Skin of body (tissue), 2 donors: Measurements from ENCODE around the gene SNRNP40. TPM values are rescaled to one million over a fixed set of nuclear protein-coding genes. Genes with fewer than 3 reads are reported as not detected.

Source experiments
- DNase-seq: peaks from one replicate; lab custom pipeline; 2025; lab: John Stamatoyannopoulos, UW
- total RNA-seq: library from RNA; depleted of rRNA; stranded (reverse); fragments of >200 nt; gene quantifications from one replicate; pipeline ENCODE4 v1.2.3, GENCODE V29; 2014

Gene SNRNP40
- total RNA-seq, result 88.5 TPM

DNA sequence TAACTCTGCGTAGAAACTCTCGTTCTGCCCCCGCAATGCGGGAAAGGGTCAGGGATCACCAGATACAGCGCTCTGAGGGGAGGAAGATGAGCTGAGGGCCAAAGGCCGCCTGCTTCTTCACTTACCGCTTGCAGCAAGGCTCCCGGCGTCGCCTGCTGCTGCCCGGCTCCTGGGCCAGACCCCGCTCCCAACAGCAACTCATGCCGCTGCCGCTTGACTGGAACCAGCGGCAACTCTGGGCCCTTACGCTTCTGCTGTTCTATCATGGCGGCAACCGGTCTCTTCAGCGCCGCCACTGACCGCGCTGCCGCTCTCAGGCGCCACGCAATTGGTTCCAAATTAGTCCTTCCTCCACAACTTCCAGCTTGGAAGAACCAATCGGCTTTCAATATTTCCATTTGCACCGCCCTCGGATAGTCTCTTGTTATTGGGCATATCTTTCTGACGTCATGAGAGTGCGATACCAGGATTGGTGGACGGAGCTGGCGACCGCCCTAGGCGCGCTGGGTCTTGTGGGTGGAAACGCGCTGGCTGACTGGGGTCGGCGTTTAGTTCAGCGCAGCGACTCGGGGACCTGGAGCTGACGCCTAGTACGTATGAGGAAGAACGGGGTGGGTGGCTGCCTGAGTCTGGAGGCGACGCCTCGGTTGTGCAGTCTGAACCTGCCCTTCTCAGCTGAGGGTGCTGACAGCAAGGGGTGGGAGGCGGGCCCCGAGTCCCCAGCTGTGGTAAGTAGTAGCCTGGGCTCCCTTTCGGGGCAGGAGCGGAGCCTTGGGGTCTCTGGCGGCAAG, at the start of gene SNRNP40, which contains the start of gene ZCCHC17:
Gene SNRNP40 (minus strand): TSS at position 303 of the 791 bp plus-strand sequence. CDS start 37 bp downstream, at position 266.
Gene ZCCHC17 (plus strand): TSS at position 547 of the 791 bp plus-strand sequence. CDS start 13,067 bp downstream, outside the sequence.
- peak; percentile 99 for DNase-seq

DNA sequence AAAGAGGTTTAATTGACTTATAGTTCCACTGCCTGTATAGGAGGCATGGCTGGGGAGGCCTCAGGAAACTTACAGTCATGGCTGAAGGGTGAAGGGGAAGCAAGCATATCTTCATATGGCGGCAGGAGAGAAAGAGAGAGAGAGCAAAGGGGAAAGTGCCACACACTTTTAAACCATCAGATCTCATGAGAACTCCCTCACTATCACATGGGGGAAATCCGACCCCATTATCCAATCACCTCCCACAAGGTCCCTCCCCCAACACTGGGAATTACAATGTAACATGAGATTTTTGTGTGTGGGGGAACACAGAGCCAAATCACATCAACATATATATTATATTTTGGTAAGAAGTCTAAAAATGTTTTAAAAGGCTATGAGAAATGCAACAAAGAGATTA, 49.0 kb upstream of the SNRNP40 start:
- no peak for DNase-seq

DNA sequence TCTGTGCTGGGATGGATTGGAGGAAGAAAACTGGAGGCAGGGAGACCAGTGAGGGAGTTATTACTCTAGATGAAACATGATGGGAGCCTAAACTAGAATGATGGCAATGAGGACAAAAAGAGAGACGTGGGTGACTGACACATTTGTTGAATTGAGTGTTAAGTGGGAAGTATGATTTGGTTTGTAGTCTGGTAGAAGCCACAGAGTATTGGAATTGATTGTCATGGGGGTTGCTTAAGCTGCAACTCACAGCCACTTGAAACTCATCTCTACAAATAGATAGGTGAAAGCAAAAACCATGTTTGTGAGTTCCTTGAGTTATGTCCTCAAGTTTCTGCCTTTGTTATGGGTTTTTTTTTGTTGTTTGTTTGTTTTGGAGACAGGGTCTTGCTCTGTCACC, 47.9 kb upstream of the SNRNP40 start:
- no peak for DNase-seq

DNA sequence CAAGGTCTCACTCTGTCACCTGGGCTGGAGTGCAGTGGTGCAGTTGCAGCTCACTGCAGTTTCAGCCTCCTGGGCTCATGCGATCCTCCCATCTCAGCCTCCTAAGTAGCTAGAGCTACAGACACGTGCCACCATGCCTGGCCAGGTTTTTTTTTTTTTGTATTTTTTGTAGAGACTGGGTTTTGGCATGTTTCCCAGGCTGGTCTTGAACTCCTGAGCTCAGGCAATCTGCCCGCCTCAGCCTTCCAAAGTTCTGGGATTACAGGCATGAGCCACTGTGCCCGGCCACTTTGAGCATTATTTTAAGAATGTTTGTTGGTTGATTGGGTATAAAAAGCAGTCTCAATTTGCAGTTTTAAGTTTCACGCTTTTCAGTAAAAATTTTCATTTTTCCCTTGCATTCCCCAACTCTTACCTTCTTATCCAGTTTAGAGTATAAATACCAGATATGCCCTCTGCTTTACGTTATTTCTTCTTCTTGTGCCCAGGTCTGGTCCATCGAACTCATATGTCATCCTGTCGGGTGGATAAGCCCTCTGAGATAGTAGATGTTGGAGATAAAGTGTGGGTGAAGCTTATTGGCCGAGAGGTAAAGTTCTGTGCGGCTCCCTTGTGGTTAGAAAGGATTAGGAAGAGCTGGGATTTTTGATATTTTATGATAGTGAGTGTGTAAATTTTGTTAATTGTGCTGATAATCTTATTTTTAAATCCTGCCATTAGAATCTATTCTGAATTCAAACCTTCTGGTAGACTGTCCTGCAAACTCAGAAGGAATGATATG, 40.3 kb upstream of the SNRNP40 start:
- DNase-seq, result no peak

DNA sequence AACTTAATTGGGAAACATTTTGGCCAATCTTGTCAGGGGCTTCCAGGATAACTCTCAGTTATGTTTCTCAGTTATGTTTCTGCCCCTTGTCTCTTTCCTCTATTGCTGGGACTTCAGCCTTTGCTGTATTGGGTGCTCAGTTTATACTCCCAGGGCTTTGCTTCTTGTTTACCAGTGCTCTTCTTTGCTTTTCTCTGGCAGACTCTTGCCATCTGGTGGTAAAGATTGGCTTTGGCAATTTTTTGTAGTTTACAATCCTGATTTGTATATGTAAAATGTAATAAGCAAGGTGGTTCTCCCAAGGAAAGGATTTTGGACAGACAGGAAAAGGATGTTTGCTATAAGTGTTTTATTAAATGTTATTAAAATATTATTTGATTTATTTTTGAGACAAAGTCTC, 38.4 kb upstream of the SNRNP40 start:
- no peak for DNase-seq

DNA sequence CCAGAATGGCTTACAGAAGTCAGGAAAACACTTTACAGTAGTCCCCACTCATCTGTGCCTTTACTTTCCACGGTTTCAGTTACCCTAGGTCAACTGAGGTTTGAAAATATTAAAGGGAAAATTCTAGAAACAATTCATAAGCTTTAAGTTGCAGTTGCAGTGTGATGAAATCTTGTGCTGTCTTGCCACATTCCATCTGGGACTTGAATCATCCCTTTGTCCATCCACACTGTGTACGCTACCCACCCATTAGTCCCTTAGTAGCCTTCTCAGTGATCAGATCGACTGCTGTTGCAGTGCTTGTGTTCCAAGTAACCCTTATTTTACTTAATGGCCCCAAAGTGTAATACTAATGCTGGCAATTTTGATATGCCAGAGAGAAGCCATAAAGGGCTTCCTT, 30.8 kb upstream of the SNRNP40 start:
- no peak for DNase-seq

DNA sequence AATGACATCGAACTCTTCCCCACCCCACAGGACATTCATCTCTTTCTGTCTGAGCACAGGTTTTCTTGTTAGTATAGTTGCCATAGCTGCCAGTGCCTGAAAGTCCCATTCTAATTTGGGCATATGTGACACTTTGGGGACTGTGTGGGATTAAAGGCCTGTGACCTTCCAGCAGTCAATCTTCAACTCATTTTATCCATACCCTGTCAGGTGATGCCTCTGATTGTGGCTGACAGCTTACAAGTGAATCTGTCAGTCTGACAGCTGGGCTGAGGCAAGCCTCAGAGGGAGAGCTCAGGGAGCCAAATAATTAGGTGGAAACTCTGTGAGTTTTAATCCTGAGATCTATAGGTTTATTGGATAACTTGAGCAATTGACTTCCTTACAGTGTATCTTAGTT, 29.9 kb upstream of the SNRNP40 start:
- DNase-seq, result no peak

DNA sequence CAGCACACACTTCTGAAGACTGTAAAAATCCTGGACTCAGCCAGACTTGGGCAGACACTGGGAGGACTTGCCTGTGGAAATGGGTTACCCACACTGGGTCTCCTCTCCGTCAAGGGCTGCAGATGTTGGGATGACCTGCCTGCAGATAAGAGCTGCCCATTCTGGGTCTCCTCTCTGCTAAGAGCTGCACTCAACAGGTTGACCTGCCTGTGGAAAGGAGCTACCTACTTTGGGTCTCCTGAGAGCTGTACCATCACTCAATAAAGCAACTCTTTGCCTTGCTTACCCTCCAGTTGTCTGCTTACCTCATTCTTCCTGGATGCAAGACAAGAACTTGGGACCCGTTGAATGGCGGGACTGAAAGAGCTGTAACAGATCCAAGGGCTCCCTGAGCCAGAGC, 28.4 kb upstream of the SNRNP40 start:
- DNase-seq, result no peak

DNA sequence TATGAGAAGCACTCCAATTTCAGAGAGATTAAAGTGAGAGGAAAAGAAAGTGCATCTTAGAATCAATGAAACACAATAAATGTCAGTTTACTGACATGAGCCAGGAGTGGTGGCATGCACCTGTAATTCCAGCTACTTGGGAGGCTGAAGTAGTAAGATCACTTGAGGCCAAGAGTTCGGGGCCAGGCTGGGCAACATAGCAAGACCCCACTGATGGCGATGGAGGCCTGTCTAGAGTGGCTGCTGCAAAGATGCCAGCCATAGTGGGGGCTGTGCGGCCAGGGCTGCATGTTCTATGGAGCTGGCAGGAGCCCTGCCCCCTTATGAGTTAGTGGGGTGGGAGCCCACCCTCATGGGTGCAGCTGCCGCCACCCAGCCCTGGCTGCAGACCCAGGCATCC, 27.5 kb upstream of the SNRNP40 start:
- DNase-seq, result no peak

DNA sequence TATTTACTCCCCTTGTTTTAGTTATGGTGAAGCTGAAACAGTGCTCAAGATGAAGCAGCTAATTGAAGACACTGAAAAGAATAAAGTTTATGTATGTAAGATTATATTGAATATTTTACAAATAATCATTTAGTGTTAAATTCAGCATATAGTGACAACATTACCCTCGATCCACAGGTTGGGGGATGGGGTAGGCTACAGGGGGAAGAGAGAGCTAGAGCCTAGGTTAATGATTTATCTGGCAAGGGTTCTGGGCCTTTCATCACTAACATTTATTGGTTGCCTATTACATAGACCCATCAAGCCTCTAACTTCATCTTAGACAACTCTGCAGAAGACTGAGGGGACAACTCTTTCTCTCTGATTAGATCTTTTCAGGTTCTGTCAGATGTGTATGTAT, 21.6 kb upstream of the SNRNP40 start:
- no peak for DNase-seq

DNA sequence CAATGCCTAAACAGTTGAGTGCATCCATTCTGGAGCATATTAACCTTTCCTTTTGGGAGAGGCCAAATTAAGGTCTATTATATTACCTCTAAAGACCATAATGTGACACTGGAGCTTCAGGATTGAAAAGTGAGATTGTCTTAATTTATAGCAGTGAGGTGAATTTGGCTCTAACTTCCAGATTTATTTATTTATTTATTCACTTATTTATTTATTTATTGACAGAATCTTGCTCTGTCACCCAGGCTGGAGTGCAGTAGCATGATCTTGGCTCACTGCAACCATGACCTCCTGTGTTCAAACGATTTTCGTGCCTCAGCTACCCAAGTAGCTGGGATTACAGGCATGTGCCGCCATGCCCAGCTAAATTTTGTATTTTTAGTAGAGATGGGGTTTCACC, 19.3 kb upstream of the SNRNP40 start:
- no peak for DNase-seq

DNA sequence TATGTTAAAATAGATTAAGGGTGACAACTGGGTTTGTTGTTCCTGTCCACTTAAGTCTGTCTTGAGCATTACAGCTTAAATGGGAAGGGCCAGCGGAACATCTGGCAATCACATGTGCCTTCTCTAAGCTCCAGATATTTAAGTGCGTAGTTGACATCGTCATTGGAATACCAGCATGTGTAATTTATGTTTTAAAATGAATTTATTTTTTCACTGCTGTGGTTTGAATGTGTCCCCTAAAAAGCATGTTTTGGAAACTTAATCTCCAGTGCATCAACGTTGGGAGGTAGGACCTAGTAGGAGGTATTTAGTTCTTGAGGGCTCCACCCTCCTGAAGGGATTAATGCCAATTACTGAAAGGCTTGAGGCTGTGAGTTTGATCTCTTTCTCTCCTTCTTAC, 13.6 kb upstream of the SNRNP40 start:
- DNase-seq, result peak; percentile 72

DNA sequence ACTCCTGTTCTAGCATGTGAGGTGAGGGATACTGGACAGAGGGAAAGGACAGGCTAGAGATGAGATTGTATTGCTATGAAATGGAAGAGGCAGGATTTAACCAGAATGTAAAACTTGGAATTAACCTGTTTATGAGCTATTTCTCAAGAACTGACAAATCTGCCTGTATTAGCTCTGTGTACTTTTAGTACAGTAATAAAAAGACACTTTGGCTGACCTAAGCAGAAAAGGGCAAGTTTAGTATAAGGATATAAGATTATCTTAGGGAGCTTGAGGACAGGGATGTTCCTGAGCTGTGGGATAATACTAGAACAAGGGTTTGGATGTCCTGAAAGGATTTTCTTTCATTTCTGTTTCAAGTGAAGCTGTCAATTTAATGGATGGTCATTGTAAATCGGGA, 11.4 kb upstream of the SNRNP40 start:
- no peak for DNase-seq

DNA sequence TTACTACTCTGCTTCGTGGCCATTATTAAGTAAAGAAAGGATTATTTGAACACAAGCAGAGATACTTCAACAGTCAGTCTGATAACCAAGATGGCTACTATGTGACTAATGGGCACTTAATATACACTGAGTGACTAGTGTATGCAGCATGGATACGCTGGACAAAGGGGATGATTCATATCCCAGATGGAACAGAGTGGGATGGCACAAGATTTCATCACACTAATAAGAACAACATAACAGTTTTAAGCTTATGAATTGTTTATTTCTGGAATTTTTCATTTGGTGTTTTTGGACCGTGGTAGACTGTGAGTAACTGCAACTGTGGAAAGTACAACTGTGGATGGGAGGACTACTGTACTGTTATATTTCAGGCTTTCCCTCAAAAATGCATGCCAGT, 9.7 kb upstream of the SNRNP40 start:
- no peak for DNase-seq

DNA sequence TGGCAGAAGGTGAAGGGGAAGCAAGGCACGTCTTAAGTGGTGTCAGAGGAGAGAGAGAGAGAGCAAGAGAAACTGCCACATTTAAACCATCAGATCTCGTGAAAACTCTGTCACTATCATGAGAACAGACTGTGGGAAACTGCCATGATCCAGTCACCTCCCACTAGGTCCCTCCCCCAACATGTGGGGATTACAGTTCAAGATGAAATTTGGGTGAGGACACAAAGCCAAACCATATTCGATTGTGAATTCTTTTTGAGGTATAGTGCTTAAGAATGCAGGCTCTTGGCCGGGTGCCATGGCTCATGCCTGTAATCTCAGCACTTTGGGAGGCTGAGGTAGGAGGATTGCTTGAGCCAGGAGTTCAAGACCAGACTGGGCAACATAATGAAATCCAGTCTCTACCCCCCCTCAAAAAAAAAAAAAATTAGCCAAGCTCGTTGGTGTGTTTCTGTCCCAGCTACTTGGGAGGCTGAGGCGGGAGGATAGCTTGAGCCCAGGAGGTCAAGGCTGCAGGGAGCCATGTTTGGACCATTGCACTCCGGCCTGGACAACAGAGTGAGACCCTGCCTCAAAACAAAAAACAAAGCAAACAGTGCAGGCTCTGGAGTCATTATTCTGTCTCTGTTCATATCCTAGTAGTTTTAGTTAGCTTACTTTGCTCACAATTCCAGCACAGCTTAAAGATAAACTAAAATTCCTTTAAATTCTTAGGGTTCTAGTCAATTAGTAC, 6.3 kb upstream of the SNRNP40 start:
- no peak for DNase-seq

DNA sequence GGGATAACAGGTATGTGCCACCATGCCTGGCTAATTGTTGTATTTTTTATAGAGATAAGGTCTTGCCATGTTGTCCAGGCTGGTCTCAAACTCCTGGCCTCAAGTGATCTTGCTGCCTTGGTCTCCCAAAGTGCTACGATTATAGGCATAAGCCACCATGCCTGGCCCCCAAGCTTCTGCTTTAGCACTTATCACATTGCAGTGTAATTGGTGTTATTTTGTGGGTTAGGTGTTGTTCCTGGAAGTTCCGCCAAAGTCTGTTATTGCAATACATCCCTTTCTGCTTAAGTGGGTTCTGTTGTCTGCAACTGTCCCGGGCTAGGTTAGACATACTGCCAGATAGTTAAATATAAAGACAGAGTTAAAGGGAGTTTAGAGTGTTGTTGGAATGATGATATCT, 3.6 kb upstream of the SNRNP40 start:
- no peak for DNase-seq

DNA sequence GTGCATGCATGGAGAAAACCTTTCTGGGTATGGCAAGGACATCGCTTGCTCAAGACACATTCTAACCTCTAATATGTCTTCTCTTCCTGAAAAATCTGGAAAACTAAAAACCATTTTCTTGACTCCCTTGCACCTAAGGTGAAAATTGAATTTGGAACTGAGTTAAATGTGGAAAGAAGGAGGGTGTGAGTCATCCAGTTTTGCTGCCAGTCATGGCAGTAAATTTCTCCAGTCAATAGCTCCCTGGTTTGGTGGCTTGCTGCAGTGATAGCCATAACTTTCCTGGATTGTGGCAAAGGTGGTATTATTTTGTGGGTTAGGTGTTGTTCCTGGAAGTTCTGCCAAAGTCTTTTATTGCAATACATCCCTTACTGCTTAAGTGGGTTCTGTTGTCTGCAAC, 2.8 kb upstream of the SNRNP40 start:
- no peak for DNase-seq

DNA sequence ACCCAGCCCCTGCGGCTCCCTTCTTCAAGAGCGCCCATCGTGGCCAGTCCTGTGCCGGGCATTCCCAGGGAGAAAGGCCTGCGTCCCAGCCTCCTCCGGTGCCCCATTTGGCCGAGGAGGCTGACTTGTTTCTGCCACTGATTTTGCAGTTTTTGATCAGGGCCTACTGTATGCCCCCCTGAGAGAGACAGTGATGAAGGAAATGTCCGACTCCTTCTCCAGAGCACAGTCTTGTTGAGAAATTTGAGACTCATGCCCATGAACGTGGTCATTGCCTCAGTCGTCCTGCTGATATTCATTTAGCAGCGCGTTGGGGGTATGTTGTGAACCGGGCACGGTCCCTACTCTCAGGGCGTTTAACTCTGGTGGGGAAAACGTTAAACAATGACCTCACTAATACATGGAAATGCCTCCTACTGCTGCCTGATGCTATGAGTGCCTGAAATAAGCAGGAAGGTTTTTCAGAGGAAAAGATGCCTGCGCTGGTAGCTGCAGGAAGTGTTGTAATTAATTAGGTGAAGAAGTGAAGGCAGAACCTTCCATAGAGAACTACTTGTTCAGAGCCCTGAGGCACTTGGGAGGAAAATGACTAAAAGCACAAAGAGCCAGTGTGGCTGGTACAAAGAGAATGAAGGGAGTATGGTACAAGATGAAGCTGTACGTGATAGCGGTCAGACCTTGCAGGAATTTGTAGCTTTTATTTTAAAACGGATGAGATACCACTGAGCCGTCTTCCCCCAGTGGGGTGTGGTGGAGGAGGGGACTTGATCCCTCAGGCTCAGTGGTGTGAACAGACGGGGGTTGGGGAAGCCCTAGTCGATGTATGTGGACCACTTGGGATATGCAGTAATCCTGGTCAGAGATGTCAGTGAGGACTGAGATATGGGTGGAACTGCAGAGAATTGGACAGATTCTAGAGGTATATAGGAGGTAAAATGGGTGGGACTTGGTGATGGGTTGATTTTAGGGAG, 974 bp upstream of the SNRNP40 start:
- no peak for DNase-seq

DNA sequence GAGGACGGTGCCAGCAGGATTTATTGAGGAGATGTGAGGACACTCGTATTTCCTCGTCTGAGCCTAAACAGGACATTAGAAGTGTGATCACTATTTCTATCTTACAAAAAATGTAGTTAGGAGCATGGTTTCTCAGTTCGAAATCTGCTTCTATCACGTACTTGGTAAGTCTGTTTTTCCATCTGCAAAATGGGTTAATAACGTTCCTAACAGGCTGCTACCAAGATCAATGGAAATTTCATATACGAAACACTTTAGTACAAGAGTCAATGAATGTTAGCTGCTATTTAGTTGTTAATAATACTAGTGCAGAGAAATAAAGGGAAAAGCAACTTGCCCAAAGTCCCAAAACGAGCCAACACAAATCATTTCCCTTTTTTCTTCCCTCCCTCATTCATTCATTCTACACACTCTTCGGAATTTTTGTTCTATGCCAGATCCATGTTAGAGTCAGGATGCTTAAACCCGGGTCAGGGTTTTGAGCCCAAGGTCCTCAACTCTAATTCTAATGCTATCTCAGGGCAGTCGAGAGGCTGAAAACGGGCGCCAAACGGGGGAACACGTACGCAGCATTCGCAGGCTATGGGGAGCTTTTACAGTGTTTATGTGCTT, 608 bp downstream of the SNRNP40 start:
- no peak for DNase-seq

DNA sequence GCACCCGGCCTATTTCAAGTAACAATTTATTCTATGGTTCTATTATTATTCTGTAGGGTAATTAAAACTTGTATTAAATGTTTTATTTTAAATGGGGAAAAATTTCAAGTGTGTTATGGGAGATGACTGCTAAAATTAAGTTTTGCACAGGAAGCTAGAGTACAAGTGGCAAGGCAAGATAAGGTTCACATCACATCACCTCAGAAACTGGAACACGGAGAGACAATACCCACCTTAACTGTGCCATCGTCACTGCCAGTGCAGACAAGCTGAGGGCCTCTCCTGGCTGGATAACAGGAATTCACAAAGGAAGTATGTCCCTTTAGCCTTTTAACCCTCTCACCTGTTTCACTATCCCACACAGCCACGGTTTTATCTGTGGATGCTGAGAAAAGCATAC, 7.6 kb downstream of the SNRNP40 start:
- DNase-seq, result no peak
